NCI-H146 (cell line): Measurements from ENCODE around the gene RHBDD2.
"Not testable (repeated sequence)": the region's sequence is repeated elsewhere in the genome, so short reads cannot be mapped to it uniquely, and the experiment has no call there.

Experiments used
- DNase-seq: peaks from one replicate; lab custom pipeline; 2025; lab: John Stamatoyannopoulos, UW

RHBDD2 gene

DNA sequence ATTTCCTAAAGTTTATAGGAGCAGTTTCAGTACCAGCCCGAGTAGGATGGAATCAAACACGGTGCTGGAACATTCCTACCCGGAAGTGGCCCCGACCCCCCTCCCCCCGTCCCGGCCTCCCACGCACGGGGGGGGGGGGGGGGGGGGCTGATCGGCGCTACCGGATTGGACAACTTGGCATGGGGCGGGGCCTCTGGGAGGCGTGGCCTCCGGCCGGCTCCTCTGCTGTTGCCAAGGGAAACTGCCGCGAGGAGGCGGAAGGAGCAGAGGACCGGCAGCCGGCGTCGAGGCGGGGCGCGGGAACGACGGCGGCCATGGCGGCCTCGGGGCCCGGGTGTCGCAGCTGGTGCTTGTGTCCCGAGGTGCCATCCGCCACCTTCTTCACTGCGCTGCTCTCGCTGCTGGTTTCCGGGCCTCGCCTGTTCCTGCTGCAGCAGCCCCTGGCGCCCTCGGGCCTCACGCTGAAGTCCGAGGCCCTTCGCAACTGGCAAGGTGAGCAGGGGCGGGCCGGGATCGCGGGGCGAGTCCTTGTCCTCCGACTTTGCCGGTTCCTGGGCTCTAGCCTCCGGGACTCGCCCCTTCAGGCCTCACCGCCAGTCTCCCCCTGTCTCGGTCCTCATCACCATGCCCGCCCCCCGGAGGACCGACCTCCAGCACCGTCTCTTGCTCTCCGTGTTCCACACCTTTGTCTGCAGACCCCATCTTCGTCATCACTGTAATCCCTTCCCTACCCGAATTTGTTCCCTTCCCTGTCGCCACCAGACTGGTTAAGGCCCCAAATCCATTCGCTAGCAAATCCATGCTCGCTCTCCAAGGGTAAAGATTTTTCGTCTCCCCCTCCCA, at the start of gene RHBDD2:
TSS of gene RHBDD2 (plus strand) at position 266 of the 843 bp plus-strand sequence. CDS start at position 315, 49 bp downstream.
- peak; percentile 95 for DNase-seq

DNA sequence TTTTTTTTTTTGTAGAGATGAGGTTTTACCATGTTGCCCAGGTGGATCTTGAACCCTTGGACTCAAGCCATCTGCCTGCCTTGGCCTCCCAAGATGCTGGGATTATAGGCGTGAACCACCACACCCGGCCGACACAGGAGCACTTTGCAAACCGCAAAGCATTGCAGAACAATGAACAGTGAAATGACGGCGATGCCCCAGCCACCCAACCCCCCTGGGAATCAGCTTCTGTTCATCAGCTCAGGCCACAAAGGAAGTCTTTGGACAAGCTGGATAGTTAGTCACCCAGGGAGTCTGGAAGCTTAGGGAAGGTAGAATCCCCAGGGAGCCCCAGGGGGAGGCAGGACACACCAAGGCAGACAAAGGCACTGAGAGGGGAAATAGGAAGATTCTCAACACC, 49.2 kb upstream of the RHBDD2 start:
- peak; percentile 11 for DNase-seq

GRCh38 chr7:75830978-75831377, 47.9 kb upstream of the RHBDD2 start:
- DNase-seq, result no peak

GRCh38 chr7:75833662-75834061, 45.2 kb upstream of the RHBDD2 start:
- DNase-seq, result not testable (repeated sequence)

DNA sequence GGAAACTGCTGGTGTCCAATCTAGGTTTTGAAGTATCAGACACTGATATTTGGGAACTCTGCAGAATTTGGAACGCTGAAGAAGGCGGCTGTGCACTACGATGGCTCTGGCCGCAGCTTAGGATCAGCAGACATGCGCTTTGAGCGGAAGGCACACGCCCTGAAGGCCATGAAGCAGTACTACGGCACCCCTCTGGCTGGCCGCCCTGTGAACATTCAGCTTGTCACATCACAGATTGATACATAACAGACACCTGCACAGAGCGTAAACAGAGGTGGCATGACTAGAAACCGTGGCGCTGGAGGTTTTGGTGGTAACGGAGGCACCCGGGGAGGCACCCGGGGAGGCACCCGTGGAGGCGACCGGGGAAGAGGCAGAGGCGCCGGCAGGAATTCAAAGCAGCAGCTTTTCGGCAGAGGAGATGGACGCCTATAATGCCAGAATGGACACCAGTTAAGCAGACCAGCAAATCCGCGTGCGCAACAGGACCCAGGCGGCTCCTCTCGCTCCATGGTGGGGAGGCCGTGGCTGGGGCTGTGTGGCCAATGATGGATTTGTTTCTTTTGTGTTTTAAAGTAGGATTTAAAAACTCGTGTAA, 43.0 kb upstream of the RHBDD2 start:
- peak; percentile 36 for DNase-seq

DNA sequence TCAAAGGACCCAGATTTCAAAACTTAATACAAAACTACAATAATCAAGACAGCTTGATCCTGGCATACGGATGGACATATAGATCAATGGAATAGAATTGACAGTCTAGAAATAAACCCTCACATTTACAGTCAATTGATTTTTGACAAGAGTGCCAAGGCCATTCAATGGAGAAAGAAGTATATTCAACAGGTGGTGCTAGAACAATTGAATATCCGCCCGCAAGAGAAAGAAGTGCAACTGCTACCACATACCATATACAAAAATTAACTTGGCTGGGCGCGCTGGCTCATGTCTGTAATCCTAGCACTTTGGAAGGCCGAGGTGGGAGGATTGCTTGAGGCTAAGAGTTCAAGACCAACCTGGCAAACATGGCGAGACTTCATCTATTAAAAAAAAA, 42.0 kb upstream of the RHBDD2 start:
- no peak for DNase-seq

DNA sequence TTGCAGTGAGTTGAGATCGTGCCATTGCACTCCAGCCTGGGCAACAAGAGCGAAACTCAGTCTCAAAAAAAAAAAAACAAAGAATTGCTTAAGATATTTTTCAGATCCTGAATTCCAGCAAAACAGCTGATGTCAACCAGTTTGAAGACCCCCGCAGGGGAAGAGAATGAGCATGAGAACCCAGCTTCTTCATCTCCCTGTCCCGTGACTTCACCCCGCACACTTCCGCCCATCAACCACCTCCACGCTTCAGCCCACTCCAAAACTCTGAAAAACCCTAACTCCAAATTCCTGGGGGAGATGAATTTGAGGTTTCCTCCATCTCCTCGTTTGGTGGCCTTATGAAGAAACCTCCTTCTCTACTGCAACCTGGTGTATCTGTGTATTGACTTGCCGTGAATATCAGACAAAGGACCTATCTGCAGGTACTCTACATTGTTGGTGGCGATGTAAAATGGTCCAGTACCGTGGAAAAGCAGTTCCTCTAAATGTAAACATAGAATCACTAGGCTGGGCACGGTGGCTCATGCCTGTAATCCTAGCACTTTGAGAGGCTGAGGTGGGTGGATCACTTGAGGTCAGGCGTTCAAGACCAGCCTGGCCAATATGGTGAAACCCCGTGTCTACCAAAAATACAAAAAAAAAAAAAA, 40.4 kb upstream of the RHBDD2 start:
- not testable (repeated sequence) for DNase-seq

- DNase-seq, result no peak
These were observed 38.8 kb upstream of the RHBDD2 start for GRCh38 chr7:75840029-75840428.

DNA sequence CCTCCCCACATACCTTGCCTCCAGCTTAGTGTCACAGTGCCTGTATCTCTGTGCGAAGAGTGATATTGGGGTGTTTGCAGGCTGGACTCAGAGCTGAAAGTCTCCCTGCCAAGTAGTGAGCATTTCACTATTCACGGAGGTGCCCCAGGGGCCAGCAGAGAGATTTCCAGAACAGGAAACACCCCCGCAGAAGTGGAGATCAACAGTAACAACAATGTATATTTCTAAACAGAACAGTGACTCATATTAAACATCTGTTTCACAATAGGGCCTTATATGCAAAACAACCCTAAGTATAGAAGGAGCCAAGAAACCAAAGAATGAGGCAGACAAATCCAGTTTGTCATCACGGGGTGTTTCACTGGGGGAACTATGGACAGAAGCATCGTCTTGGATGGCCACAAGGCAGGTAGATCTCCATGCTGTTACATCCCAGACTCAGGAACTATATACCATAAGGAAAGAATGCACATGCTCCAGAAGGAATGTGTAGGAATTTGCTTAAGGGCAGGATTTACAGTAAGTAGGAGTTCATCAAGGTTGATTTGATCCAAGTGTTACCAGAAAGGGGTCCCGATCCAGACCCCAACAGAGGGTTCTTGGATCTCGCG, 35.9 kb upstream of the RHBDD2 start:
- DNase-seq, result no peak

DNA sequence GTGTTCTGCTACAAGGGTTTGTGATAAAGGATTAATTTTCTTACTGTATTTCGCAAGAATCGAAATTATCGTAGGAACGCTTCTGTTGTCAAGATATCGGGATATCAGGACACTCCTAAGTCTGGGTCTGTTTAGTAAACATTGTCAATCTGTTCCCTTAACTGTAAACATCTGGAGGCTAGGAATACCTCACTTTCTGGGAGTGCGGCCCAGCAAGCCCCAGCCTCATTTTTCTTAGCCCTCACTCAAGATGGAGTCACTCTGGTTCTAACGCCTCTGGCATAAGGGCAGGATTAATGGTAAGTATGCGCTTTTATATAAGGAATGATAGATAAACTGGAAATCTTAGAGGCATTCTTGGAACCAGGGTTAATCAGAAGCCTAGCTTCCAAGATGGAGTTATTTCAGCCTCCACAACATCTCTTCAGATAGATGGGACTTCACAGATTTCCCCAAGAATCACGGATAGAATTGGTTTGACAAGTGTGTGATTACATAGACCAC, 35.2 kb upstream of the RHBDD2 start:
- no peak for DNase-seq

GRCh38 chr7:75844158-75844557, 34.7 kb upstream of the RHBDD2 start:
- DNase-seq, result no peak

- not testable (repeated sequence) for DNase-seq
These were observed 33.7 kb upstream of the RHBDD2 start for GRCh38 chr7:75845132-75845531.

DNA sequence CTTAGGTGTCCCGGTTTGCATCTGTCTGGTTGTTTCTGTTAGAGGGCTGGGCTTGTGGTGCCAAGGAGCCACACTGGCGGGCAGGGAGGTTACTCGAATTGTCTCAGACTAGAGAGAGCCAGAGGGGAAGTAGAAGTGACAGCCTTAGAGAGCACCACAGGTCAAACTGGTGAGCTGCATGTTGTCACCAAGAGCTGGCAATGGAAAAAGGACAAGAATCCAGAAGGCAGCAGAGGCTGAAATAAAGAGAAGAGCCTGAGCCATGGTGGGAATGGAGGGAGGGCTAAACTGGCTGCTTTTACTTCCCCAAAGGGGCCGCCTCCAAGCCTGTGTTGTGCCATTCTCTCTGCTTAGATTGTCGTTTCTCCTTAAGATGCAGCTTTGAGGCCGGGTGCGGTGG, 31.1 kb upstream of the RHBDD2 start:
- no peak for DNase-seq

- DNase-seq, result no peak
These were observed 29.3 kb upstream of the RHBDD2 start for GRCh38 chr7:75849573-75849972.

GRCh38 chr7:75850235-75850634, 28.6 kb upstream of the RHBDD2 start:
- DNase-seq, result no peak

DNA sequence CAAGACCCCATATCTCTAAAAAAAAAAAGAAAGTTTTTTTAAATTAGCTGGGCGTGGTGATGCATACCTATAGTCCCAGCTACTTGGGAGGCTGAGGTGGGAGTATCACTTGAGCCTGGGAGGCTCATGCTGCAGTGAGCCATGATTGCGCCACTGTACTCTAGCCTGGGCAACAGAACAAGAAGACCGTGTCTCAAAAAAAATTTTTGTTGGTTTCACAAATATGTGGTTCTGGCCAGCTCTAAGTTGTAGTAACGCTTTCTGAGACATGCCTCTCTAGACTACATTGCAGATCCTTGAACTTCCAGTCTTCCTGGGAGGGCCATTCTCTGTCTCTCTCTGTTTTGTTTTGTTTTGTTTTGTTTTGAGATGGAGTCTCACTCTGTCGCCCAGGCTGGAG, 24.6 kb upstream of the RHBDD2 start:
- no peak for DNase-seq

DNA sequence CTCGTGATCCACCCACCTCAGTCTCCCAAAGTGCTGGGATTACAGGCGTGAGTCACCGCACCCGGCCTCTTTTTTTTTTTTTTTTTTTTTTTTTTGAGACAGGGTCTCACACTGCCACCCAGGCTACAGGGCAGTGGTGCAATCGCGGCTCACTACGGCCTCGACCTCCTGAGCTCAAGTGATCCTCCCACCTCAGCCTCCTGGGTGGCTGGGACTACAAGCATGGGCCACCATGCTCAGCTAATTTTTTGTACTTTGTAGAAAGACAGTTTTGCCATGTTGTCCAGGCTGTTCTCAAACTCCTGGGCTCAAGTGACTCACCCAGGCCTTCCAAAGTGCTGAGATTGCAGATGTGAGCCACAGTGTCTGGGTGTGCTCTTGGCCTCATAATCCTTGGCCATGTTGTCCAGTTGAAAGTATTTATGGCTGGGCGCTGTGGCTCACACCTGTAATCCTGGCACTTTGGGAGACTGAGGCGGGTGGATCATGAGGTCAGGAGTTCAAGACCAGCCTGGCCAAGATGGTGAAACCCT, 24.0 kb upstream of the RHBDD2 start:
- not testable (repeated sequence) for DNase-seq

DNA sequence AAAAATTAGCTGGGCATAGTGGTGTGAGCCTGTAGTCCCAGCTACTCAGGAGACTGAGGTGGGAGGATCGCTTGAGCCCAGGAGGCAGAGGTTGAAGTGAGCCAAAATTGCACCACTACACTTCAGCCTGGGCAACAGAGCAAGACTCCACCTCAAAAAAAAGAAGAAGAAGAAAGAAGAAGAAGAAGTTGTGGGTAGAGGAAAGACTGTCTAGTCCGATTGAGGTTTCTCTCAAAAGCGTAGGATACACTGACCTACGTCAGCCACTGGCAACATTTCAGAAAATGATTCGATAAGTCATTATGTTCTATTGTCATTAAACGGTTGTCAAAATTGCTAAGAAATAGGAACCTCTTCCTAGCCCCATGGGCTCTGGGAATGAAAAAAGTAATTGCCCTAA, 22.3 kb upstream of the RHBDD2 start:
- DNase-seq, result no peak

DNA sequence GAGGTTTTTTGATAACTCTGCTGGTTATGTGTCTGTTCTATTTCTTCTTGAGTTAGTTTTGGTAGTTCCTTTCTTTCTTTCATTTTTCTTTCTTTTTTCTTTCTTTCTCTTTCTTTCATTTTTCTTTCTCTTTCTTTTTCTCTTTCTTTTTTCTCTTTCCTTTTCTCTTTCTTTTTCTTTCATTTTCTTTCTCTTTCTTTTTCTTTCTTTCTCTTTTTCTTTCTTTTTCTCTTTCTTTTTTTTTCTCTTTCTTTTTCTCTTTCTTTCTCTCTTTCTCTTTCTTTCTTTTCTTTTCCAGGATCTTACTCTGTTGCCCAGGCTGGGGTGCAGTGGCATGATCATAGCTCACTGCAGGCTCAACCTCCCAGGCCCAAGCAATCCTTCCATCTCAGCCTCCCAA, 20.4 kb upstream of the RHBDD2 start:
- no peak for DNase-seq

DNA sequence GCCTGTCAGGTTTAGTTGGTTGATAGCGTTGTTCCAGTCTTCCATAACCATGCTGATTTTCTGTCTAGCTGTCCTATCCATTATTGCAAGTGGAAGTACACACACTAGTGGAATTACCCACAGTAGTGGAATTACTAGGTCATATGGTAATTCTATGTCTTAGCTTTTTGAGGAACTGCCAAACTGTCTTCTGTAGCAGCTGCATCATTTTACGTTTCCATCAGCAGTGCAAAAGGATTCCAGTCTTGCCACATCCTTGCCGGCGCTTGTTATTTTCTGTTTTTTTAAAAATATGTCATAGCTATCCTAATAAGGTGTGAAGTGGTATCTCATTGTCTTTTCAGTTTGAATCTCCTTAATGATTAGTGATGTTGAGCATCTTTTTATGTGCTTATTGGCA, 17.2 kb upstream of the RHBDD2 start:
- DNase-seq, result no peak

GRCh38 chr7:75864251-75864650, 14.6 kb upstream of the RHBDD2 start:
- DNase-seq, result not testable (repeated sequence)

DNA sequence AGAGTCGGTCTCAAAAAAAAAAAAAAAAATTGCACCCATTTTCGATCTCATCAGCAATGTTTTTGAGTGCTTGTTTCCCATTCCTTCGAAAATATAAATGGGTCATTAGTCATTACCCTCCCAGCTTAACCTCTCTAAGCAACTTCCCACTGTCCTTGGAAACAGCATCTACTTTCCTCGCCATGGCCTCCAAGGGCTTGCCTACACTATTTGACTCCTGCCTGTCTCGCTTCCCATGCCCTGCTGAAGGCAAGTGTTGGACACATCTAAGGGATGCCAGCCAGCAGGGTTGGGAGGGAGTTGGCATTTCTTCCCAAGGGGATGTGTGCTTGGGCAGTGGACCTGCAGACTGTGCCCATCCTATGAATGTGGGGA, 12.7 kb upstream of the RHBDD2 start:
- no peak for DNase-seq
